ENCODE results near the gene ESRRG.
"Not testable (repeated sequence)": the region's sequence is repeated elsewhere in the genome, so short reads cannot be mapped to it uniquely, and the experiment has no call there.

The ESRRG gene

GRCh38 chr1:216560527-216560926 lies 162.7 kb downstream of the ESRRG start:
- DNase-seq: no peak

GRCh38 chr1:216559359-216559758 lies 163.9 kb downstream of the ESRRG start:
- DNase-seq: no peak

GRCh38 chr1:216555653-216556052 lies 167.6 kb downstream of the ESRRG start:
- no peak for DNase-seq

- DNase-seq: no peak
These were observed 168.3 kb downstream of the ESRRG start for GRCh38 chr1:216554934-216555333.

- DNase-seq: no peak
These were observed 169.5 kb downstream of the ESRRG start for GRCh38 chr1:216553766-216554165.

- no peak for DNase-seq
These were observed 170.2 kb downstream of the ESRRG start for GRCh38 chr1:216553040-216553439.

- no peak for DNase-seq
These were observed 173.4 kb downstream of the ESRRG start for GRCh38 chr1:216549796-216550195.

- DNase-seq: no peak
These were observed 180.5 kb downstream of the ESRRG start for GRCh38 chr1:216542741-216543140.

- no peak for DNase-seq
These were observed 181.0 kb downstream of the ESRRG start for GRCh38 chr1:216542263-216542662.

- no peak for DNase-seq
These were observed 187.5 kb downstream of the ESRRG start for GRCh38 chr1:216535751-216536150.

GRCh38 chr1:216535059-216535458 lies 188.2 kb downstream of the ESRRG start:
- no peak for DNase-seq

GRCh38 chr1:216533776-216534175 lies 189.5 kb downstream of the ESRRG start:
- no peak for DNase-seq

GRCh38 chr1:216532251-216532798 lies 190.9 kb downstream of the ESRRG start:
- no peak for DNase-seq

GRCh38 chr1:216531263-216532239 lies 191.7 kb downstream of the ESRRG start:
- peak; percentile 40 for DNase-seq

GRCh38 chr1:216529851-216530250 lies 193.4 kb downstream of the ESRRG start:
- not testable (repeated sequence) for DNase-seq

GRCh38 chr1:216528816-216529215 lies 194.4 kb downstream of the ESRRG start:
- no peak for DNase-seq

GRCh38 chr1:216523449-216524190 lies 199.6 kb downstream of the ESRRG start:
- DNase-seq: no peak

- DNase-seq: no peak
These were observed 200.2 kb downstream of the ESRRG start for GRCh38 chr1:216523043-216523442.

GRCh38 chr1:216521477-216521876 lies 201.8 kb downstream of the ESRRG start:
- peak; percentile 3 for DNase-seq

GRCh38 chr1:216518844-216519627 lies 204.2 kb downstream of the ESRRG start:
- no peak for DNase-seq

- no peak for DNase-seq
These were observed 220.6 kb downstream of the ESRRG start for GRCh38 chr1:216502528-216503162.

GRCh38 chr1:216500273-216500967 lies 222.8 kb downstream of the ESRRG start:
- no peak for DNase-seq
